HTR-8/SVneo (cell line): ENCODE data around the gene PIGL.

Experiments
- DNase-seq: peaks from one replicate; pipeline ENCODE4 v3.0.0; 2011; ENCODE audit warnings: low spot score, mixed read lengths; ENCODE audit not compliant: insufficient read length
- FAIRE-seq: peaks from 2 replicates; lab custom pipeline; 2011; peaks lifted over from hg19 to GRCh38; lab: Jason Lieb, UNC

Gene PIGL

DNA sequence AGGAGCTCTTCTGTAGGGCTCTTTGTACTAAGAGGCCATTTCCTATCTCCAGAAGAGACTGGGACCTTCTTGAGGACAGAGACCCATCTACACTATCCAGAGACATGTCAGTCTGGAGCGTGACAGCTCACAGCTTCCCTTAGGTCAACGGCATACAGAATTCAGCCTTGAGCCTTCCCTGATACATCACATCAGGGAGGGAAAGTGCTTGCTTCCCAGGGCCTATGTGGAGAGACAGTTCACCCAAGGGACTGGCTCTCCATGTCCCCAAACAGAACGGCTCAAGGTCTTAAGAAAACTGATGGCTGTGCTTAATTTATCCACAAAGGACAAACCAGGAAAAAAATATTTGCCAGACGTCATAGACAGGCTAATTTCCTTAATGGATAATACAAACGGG lies 128.6 kb downstream of the PIGL start:
- DNase-seq (no peak), FAIRE-seq (peak; percentile 48)

- FAIRE-seq: no peak
- DNase-seq: no peak
Measured at GRCh38 chr17:16346721-16347271, 129.8 kb downstream of the PIGL start.

DNA sequence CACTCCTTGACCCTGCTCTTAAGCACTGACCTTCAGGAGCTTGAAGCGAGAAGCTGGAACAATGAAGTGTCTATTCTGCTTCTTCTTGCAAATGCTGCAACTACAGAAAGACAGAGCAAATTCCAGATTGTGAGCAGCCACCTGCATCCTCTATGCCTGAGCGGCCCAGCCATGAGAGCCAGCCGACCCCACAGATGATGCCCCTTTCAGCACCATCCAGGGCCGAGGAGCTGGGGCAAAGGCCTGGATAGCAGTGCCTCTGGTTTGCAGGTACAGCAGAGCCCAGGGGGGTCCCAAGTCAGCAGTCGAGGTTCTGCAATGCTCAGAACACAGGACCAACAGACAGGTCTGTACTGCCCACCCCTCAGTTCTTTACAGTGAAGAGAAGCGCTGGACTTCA lies 131.6 kb downstream of the PIGL start:
- FAIRE-seq (no peak), DNase-seq (no peak)

GRCh38 chr17:16349431-16349830 lies 132.4 kb downstream of the PIGL start:
- DNase-seq (no peak), FAIRE-seq (no peak)

DNA sequence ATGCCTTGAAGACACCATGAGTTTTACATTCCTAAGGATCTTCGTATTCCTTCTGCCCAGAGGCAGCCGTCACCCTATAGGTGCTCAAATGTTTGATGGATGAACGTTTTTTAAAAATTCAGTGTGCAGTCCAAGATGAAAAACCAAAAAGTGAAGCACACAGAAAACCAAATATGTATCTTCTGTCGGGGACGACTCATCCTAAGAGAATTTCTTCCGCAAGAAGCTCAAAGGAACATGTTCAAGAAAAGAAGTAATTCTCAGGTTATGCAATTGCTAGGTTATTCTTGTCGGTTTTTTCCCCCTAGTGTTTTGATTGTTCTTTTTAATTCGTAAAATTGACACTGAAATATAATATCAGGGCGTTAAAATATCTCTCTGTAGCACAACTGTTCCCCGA lies 134.8 kb downstream of the PIGL start:
- DNase-seq (peak; percentile 37), FAIRE-seq (peak; percentile 77)

DNA sequence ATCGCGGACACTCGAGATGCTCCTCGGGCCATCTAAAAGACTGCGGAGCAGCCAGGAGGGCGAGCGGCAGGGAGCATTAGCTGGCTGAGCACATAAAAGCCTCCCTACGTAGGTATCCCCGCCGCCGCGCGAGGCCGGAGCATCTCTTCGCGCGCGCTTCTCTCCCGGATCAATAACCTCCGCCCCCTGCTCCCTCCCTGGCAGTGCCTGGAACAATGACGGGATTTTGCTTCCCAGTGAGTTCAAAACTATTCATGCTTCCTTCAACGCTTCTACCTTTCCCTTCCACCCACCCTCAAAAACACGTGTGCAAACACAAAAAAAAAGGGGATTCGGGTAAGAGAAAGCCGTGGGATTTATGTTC lies 135.3 kb downstream of the PIGL start:
- no peak for FAIRE-seq
- peak; percentile 66 for DNase-seq

- FAIRE-seq (peak; percentile 71), DNase-seq (peak; percentile 61)
Measured at GRCh38 chr17:16352667-16353316, 135.8 kb downstream of the PIGL start.

DNA sequence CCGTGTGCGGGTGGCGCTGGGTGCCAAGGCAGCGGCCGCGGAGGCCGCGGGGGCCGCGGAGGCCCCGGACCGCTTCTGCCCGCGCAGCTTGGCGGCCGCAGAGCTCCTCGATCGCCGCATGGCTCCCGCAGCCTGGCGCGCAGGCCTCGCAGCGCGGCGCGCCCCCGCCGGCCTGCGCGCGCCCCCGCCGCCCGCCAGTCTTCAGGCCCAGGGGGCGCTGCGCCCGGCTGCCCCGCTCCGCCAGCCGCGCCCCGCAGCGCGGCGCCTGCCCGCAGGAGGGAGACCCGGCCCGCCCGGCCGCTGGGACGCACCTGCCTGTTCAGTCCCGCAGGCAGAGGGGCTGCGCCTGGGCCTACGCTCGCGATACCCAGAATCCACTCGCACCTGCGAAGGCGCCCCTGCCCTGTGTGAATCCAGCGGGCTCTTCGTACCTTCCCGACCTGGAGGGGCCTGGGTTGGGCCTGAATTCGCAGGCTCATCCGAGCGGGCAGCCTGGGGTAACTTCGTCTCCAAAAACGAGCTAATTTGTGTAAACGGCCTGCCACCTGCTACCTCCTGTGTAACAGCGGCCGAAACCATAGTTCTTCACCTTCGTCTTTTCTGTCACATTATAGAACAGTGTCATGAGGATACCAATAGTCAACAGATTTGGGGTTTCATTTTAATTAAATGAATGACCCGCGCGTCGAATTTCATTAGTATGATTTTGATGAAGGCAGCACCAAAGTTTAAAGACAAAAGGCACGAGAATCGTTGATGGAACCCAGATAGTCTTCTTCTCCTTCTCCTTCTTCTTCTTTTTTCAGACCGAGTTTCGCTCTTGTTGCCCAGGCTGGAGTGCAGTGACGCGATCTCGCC lies 136.5 kb downstream of the PIGL start, which contains the start of gene CENPV:
Gene CENPV (minus strand): TSS at position 153 of the 858 bp plus-strand sequence. CDS start 33 bp downstream, at position 120.
- peak; percentile 89 for FAIRE-seq
- peak; percentile 77 for DNase-seq

DNA sequence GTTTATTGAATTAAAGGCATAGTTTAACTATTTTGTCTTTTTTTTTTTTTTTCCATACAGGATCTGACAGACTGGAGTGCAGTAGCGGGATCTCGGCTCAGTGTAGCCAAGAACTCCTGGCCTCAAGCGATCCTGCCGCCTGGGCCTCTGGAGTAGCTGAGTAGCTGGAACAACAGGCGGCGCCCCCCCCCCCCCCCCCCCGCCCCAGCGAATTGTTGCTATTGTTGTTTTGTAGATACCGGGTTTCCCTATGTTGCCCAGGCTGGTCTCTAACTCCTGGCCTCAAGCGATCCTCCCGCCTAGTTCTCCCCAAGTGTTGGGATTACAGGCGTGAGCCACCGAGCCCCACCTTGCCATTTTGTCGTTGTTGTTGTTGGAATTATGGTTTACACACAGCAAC lies 137.6 kb downstream of the PIGL start:
- FAIRE-seq (no peak), DNase-seq (no peak)

- DNase-seq (no peak), FAIRE-seq (no peak)
Measured at GRCh38 chr17:16358394-16358793, 141.4 kb downstream of the PIGL start.

GRCh38 chr17:16361874-16362273 lies 144.9 kb downstream of the PIGL start:
- DNase-seq (no peak), FAIRE-seq (no peak)

DNA sequence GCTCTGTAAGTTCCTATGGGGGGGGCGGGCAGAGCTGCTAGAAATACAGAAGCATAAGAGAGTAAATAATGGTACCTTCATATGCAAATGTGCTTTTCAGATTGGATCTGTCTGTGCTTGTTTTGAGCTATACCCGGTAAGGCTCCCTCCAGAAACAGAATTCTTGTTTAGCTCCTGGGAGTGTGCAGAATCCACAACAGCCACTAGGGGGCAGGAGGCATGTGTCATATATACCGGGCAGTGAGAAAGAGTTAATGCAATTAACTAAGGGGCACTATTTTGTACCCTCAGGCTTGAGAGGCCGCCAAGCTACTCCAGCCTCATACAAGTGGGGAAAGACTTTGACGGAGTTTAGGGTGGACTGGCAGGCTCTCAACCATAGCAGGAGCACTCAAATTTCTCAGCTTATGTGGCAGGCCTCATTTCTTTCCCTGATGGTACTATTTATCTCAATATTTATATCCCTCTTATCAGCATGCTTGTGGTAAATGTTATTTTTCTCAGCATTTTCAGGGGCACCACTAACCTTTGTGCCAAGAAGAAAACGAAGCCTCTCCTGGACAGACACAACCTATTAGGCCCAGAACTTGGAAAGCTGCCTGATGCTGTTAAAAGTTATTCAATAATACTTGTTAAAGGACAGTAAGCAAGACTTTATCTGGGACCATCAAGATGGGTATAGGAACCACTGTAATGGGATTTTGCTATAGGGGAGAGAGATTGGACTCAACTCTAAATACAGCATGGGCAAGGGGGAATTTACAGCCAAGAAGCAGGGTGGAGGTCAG lies 146.9 kb downstream of the PIGL start:
- FAIRE-seq: peak; percentile 83
- DNase-seq: peak; percentile 81

DNA sequence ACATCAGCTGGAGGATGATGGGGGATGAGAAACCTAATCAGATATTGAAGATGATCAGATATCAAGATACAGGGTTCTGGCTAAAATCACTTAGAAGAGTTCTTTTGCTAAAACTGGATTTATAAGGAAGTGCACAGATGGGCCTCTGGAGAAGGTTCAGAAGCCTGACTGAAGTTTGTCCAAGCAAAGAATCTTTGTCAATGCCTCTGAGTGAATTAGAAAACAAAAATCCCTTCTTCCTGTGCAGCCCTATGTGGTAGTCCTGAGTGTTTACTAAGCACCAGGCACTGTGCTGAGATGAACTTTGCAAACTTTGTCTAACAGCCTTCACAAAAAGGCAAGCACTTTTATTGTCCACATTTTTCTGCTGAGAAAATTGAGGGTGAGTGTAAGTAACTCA lies 147.6 kb downstream of the PIGL start:
- no peak for FAIRE-seq
- DNase-seq: no peak

DNA sequence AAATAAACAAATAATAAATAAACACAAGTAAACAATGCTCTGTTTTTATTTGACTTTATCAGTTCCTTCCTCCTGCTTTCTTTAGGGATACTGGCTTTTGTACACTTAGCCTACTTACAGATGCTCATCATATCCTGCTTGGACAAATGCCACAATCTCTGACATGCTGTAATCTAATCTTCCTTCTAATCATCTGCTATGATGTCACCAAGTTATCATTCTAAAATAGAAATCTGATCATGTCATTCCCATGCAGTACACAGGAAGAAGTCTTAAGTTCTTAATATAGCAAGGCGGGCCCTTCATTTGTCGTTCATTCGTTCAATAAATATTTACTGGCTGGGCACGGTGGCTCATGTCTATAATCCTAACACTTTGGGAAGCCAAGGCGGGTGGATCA lies 154.7 kb downstream of the PIGL start:
- FAIRE-seq: peak; percentile 28
- DNase-seq: peak; percentile 67

GRCh38 chr17:16374146-16374938 lies 157.3 kb downstream of the PIGL start:
- FAIRE-seq: no peak
- no peak for DNase-seq
